SK-N-SH treated with all-trans-retinoic acid at 6 μM for 48 hours (cell line): Measurements from ENCODE around the gene BAG5.

ENCODE experiments used
- BACH2 ChIP-seq: fragments of 250-450 bp; sonication (Bioruptor Pico); IDR thresholded peaks from 2 replicates; pipeline ENCODE4 v1.9.0; 2021; ENCODE audit warnings: mild to moderate bottlenecking, borderline replicate concordance
- CSDC2 ChIP-seq: fragments of 250-450 bp; sonication (Bioruptor Pico); IDR thresholded peaks from 2 replicates; pipeline ENCODE4 v1.5.0; 2020; ENCODE audit warnings: mild to moderate bottlenecking, moderate library complexity
- ESRRG ChIP-seq: fragments of 250-450 bp; sonication (Bioruptor Pico); IDR thresholded peaks from 2 replicates; pipeline ENCODE4 v1.6.1; 2021; ENCODE audit warnings: mild to moderate bottlenecking
- GLIS3 ChIP-seq: fragments of 250-450 bp; sonication (Bioruptor Pico); IDR thresholded peaks from 2 replicates; pipeline ENCODE4 v1.5.0; 2020; ENCODE audit warnings: mild to moderate bottlenecking, moderate library complexity
- ISL1 ChIP-seq: fragments of 250-450 bp; sonication (Bioruptor Pico); IDR thresholded peaks from 2 replicates; pipeline ENCODE4 v2.1.2; 2022; ENCODE audit warnings: mild to moderate bottlenecking, moderate library complexity
- RARB ChIP-seq: fragments of 250-450 bp; sonication (Bioruptor Pico); IDR thresholded peaks from 2 replicates; pipeline ENCODE4 v1.8.0; 2021; ENCODE audit warnings: mild to moderate bottlenecking, moderate library complexity
- SNAI2 ChIP-seq: fragments of 250-450 bp; sonication (Bioruptor Pico); IDR thresholded peaks from 2 replicates; pipeline ENCODE4 v1.5.0; 2020; ENCODE audit warnings: mild to moderate bottlenecking, moderate library complexity
- TCF4 ChIP-seq: fragments of 250-450 bp; sonication (Bioruptor Pico); IDR thresholded peaks from 2 replicates; pipeline ENCODE4 v1.8.0; 2021; ENCODE audit warnings: mild to moderate bottlenecking, moderate library complexity, borderline replicate concordance
- ZFP30 ChIP-seq: fragments of 450-650 bp; formaldehyde crosslinking; IDR thresholded peaks from 2 replicates; pipeline ENCODE4 v1.5.0; 2022; ENCODE audit warnings: mild to moderate bottlenecking, moderate library complexity
- ZNF565 ChIP-seq: fragments of 450-650 bp; formaldehyde crosslinking; conservative IDR thresholded peaks from 2 replicates; pipeline ENCODE4 v1.5.0; 2020; ENCODE audit warnings: low read depth, mild to moderate bottlenecking, moderate library complexity
- ZNF70 ChIP-seq: fragments of 450-650 bp; formaldehyde crosslinking; IDR thresholded peaks from 2 replicates; pipeline ENCODE4 v1.5.0; 2020; ENCODE audit warnings: mild to moderate bottlenecking, moderate library complexity
- TF ChIP-seq, protein P1 (sequence below): fragments of 250-450 bp; sonication (Bioruptor Pico); IDR thresholded peaks from 2 replicates; pipeline ENCODE4 v1.5.0; 2020; ENCODE audit warnings: mild to moderate bottlenecking, moderate library complexity
- TF ChIP-seq, protein P2 (sequence below): fragments of 250-450 bp; sonication (Bioruptor Pico); IDR thresholded peaks from 2 replicates; pipeline ENCODE4 v1.5.1; 2020; ENCODE audit warnings: low read depth, mild to moderate bottlenecking, moderate library complexity
- TF ChIP-seq, protein P3 (sequence below): fragments of 250-450 bp; sonication (Bioruptor Pico); IDR thresholded peaks from 2 replicates; pipeline ENCODE4 v1.8.0; 2021; ENCODE audit warnings: low read depth, mild to moderate bottlenecking, moderate library complexity, borderline replicate concordance

DNA sequence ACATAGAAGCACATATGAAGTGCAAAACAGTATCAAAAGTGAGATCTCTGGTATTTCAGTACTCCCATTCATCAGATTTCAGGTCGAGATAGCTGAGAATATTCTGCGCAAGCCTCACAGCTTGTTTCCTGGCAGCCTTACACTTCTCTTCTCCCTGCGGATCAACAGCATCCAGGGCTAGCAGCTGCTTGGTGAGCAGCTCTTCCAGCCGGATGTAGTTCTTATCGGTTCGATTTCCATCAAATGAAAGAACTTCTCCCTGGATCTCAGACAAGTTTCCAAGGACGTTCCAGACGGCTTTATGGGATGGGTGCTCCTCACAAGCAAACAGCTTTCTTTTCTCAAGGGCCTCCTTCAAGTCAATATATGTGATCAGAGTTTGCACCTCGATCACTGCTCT is 2.7 kb downstream of the BAG5 start:
- no peak for TF ChIP-seq BACH2 (CRISPR knock-in tag)
- TF ChIP-seq ISL1 (CRISPR knock-in tag): no peak
- no peak for TF ChIP-seq ZNF70 (CRISPR knock-in tag)
- no peak for TF ChIP-seq CSDC2
- TF ChIP-seq, protein P1, sequence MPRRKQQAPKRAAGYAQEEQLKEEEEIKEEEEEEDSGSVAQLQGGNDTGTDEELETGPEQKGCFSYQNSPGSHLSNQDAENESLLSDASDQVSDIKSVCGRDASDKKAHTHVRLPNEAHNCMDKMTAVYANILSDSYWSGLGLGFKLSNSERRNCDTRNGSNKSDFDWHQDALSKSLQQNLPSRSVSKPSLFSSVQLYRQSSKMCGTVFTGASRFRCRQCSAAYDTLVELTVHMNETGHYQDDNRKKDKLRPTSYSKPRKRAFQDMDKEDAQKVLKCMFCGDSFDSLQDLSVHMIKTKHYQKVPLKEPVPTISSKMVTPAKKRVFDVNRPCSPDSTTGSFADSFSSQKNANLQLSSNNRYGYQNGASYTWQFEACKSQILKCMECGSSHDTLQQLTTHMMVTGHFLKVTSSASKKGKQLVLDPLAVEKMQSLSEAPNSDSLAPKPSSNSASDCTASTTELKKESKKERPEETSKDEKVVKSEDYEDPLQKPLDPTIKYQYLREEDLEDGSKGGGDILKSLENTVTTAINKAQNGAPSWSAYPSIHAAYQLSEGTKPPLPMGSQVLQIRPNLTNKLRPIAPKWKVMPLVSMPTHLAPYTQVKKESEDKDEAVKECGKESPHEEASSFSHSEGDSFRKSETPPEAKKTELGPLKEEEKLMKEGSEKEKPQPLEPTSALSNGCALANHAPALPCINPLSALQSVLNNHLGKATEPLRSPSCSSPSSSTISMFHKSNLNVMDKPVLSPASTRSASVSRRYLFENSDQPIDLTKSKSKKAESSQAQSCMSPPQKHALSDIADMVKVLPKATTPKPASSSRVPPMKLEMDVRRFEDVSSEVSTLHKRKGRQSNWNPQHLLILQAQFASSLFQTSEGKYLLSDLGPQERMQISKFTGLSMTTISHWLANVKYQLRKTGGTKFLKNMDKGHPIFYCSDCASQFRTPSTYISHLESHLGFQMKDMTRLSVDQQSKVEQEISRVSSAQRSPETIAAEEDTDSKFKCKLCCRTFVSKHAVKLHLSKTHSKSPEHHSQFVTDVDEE: no peak
- no peak for TF ChIP-seq GLIS3 (CRISPR knock-in tag)
- no peak for TF ChIP-seq ESRRG (CRISPR knock-in tag)
- no peak for TF ChIP-seq TCF4
- TF ChIP-seq ZNF565 (CRISPR knock-in tag): no peak
- no peak for TF ChIP-seq ZFP30 (CRISPR knock-in tag)
- no peak for TF ChIP-seq RARB (CRISPR knock-in tag)
- TF ChIP-seq, protein P2, sequence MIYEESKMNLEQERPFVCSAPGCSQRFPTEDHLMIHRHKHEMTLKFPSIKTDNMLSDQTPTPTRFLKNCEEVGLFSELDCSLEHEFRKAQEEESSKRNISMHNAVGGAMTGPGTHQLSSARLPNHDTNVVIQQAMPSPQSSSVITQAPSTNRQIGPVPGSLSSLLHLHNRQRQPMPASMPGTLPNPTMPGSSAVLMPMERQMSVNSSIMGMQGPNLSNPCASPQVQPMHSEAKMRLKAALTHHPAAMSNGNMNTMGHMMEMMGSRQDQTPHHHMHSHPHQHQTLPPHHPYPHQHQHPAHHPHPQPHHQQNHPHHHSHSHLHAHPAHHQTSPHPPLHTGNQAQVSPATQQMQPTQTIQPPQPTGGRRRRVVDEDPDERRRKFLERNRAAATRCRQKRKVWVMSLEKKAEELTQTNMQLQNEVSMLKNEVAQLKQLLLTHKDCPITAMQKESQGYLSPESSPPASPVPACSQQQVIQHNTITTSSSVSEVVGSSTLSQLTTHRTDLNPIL (CRISPR knock-in tag): no peak
- TF ChIP-seq, protein P3, sequence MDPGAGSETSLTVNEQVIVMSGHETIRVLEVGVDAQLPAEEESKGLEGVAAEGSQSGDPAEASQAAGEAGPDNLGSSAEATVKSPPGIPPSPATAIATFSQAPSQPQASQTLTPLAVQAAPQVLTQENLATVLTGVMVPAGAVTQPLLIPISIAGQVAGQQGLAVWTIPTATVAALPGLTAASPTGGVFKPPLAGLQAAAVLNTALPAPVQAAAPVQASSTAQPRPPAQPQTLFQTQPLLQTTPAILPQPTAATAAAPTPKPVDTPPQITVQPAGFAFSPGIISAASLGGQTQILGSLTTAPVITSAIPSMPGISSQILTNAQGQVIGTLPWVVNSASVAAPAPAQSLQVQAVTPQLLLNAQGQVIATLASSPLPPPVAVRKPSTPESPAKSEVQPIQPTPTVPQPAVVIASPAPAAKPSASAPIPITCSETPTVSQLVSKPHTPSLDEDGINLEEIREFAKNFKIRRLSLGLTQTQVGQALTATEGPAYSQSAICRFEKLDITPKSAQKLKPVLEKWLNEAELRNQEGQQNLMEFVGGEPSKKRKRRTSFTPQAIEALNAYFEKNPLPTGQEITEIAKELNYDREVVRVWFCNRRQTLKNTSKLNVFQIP (CRISPR knock-in tag): no peak
- no peak for TF ChIP-seq SNAI2 (CRISPR knock-in tag)
